ENCODE results near the gene PKHD1.

DNA sequence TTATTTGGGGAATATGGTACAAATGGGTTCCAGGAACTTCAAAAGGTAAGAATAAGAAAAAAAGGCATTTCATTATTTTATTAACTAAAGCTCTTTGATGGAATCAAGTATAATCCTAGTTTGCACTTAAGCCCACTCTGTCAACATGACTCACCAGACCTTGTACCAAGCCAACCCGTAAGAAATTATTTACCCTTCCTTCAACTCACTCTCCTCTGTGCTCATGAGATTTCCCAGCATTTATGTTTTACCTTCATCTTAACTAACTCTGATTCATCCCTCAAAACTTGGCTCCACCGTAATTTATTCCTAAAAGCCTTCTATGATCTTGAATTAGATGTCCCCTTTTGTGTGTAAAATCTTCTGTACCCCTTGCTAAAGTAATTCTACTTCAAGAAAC lies 308.7 kb downstream of the PKHD1 start:
- TF ChIP-seq, protein P1, sequence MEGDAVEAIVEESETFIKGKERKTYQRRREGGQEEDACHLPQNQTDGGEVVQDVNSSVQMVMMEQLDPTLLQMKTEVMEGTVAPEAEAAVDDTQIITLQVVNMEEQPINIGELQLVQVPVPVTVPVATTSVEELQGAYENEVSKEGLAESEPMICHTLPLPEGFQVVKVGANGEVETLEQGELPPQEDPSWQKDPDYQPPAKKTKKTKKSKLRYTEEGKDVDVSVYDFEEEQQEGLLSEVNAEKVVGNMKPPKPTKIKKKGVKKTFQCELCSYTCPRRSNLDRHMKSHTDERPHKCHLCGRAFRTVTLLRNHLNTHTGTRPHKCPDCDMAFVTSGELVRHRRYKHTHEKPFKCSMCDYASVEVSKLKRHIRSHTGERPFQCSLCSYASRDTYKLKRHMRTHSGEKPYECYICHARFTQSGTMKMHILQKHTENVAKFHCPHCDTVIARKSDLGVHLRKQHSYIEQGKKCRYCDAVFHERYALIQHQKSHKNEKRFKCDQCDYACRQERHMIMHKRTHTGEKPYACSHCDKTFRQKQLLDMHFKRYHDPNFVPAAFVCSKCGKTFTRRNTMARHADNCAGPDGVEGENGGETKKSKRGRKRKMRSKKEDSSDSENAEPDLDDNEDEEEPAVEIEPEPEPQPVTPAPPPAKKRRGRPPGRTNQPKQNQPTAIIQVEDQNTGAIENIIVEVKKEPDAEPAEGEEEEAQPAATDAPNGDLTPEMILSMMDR (IDR thresholded peaks at IDR 0.05), result no peak
- no peak for TF ChIP-seq POLR2A (IDR thresholded peaks at IDR 0.05)
